WTC11 (cell line): ENCODE results near the gene CCDC178.

ENCODE experiments used
- ATF2 ChIP-seq: sonication (generic); formaldehyde crosslinking; IDR thresholded peaks from 2 replicates; pipeline ENCODE4 v1.8.1; 2022; ENCODE audit warnings: low read depth, missing genetic modification reagents, borderline replicate concordance
- CREB1 ChIP-seq: sonication (generic); formaldehyde crosslinking; IDR thresholded peaks from 2 replicates; pipeline ENCODE4 v1.8.0; 2023; ENCODE audit warnings: mild to moderate bottlenecking, missing genetic modification reagents
- CTCF ChIP-seq: fragments of 200-600 bp; IDR thresholded peaks from 2 replicates; pipeline ENCODE4 v1.8.0; 2022; ENCODE audit warnings: antibody characterized with exemption
- ESRRA ChIP-seq: sonication (generic); formaldehyde crosslinking; IDR thresholded peaks from 2 replicates; pipeline ENCODE4 v1.8.1; 2022; ENCODE audit warnings: mild to moderate bottlenecking, missing genetic modification reagents, borderline replicate concordance
- FOXP1 ChIP-seq: sonication (generic); formaldehyde crosslinking; IDR thresholded peaks from 2 replicates; pipeline ENCODE4 v1.8.0; 2022; ENCODE audit warnings: missing genetic modification reagents, mild to moderate bottlenecking, moderate library complexity, borderline replicate concordance
- FOXP4 ChIP-seq: sonication (generic); formaldehyde crosslinking; IDR thresholded peaks from 2 replicates; pipeline ENCODE4 v1.8.0; 2022; ENCODE audit warnings: mild to moderate bottlenecking, missing genetic modification reagents
- JUN ChIP-seq: sonication (generic); formaldehyde crosslinking; IDR thresholded peaks from 2 replicates; pipeline ENCODE4 v1.8.0; 2023; ENCODE audit warnings: mild to moderate bottlenecking, missing genetic modification reagents
- SMAD3 ChIP-seq: sonication (generic); formaldehyde crosslinking; IDR thresholded peaks from 2 replicates; pipeline ENCODE4 v1.8.0; 2022; ENCODE audit warnings: missing genetic modification reagents, mild to moderate bottlenecking, borderline replicate concordance
- SP1 ChIP-seq: sonication (generic); formaldehyde crosslinking; conservative IDR thresholded peaks from 2 replicates; pipeline ENCODE4 v1.8.1; 2022; ENCODE audit warnings: missing genetic modification reagents
- TEAD4 ChIP-seq: sonication (generic); formaldehyde crosslinking; IDR thresholded peaks from 2 replicates; pipeline ENCODE4 v1.8.0; 2022; ENCODE audit warnings: mild to moderate bottlenecking, missing genetic modification reagents
- ZNF671 ChIP-seq: fragments of 250-450 bp; sonication (Bioruptor Pico); IDR thresholded peaks from 2 replicates; pipeline ENCODE4 v1.8.0; 2021; ENCODE audit warnings: mild to moderate bottlenecking
- TF ChIP-seq, protein P1 (sequence below): sonication (generic); formaldehyde crosslinking; conservative IDR thresholded peaks from 2 replicates; pipeline ENCODE4 v1.8.1; 2023; ENCODE audit warnings: mild to moderate bottlenecking, low read depth, missing genetic modification reagents, moderate library complexity
- TF ChIP-seq, protein P2 (sequence below): sonication (generic); formaldehyde crosslinking; IDR thresholded peaks from 2 replicates; pipeline ENCODE4 v1.8.0; 2022; ENCODE audit warnings: mild to moderate bottlenecking, missing genetic modification reagents
- TF ChIP-seq, protein P3 (sequence below): sonication (generic); formaldehyde crosslinking; IDR thresholded peaks from 2 replicates; pipeline ENCODE4 v1.8.1; 2022; ENCODE audit warnings: low read depth, mild to moderate bottlenecking, moderate library complexity, missing genetic modification reagents, borderline replicate concordance

DNA sequence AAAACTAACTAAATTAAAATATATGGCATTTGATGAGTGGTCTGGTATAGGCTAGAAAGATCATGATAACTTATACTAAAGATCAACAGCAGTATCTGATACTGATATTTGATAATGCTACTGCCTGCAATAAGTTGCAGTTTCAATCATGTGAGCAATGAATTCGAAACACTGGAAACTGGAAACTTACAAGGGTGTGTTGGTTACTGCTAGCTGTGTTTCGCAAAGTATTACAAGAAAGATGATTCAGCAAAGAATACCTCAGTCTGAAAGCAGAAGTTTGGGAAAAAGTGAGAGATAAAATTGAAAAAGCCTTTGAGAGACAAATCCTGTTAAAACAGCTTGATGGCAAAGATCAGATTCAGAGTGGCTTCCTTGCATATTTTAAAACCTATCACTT lies 294.5 kb downstream of the CCDC178 start:
- no peak for TF ChIP-seq ZNF671 (CRISPR knock-in tag)
- TF ChIP-seq ATF2 = no peak
- TF ChIP-seq, protein P1, sequence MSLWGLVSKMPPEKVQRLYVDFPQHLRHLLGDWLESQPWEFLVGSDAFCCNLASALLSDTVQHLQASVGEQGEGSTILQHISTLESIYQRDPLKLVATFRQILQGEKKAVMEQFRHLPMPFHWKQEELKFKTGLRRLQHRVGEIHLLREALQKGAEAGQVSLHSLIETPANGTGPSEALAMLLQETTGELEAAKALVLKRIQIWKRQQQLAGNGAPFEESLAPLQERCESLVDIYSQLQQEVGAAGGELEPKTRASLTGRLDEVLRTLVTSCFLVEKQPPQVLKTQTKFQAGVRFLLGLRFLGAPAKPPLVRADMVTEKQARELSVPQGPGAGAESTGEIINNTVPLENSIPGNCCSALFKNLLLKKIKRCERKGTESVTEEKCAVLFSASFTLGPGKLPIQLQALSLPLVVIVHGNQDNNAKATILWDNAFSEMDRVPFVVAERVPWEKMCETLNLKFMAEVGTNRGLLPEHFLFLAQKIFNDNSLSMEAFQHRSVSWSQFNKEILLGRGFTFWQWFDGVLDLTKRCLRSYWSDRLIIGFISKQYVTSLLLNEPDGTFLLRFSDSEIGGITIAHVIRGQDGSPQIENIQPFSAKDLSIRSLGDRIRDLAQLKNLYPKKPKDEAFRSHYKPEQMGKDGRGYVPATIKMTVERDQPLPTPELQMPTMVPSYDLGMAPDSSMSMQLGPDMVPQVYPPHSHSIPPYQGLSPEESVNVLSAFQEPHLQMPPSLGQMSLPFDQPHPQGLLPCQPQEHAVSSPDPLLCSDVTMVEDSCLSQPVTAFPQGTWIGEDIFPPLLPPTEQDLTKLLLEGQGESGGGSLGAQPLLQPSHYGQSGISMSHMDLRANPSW (CRISPR knock-in tag) = no peak
- no peak for TF ChIP-seq CTCF
- no peak for TF ChIP-seq JUN (CRISPR knock-in tag)
- TF ChIP-seq FOXP1 (CRISPR knock-in tag) = no peak
- no peak for TF ChIP-seq TEAD4
- TF ChIP-seq SMAD3 (CRISPR knock-in tag) = no peak
- TF ChIP-seq, protein P2, sequence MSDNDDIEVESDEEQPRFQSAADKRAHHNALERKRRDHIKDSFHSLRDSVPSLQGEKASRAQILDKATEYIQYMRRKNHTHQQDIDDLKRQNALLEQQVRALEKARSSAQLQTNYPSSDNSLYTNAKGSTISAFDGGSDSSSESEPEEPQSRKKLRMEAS (CRISPR knock-in tag) = no peak
- TF ChIP-seq CREB1 = no peak
- TF ChIP-seq, protein P3, sequence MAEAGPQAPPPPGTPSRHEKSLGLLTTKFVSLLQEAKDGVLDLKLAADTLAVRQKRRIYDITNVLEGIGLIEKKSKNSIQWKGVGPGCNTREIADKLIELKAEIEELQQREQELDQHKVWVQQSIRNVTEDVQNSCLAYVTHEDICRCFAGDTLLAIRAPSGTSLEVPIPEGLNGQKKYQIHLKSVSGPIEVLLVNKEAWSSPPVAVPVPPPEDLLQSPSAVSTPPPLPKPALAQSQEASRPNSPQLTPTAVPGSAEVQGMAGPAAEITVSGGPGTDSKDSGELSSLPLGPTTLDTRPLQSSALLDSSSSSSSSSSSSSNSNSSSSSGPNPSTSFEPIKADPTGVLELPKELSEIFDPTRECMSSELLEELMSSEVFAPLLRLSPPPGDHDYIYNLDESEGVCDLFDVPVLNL (CRISPR knock-in tag) = no peak
- no peak for TF ChIP-seq FOXP4 (CRISPR knock-in tag)
- TF ChIP-seq SP1 (CRISPR knock-in tag) = no peak
- TF ChIP-seq ESRRA (CRISPR knock-in tag) = no peak
